Measurements from ENCODE around the gene NCOR1.
"Not testable (repeated sequence)": the region's sequence is repeated elsewhere in the genome, so short reads cannot be mapped to it uniquely, and the experiment has no call there.

The NCOR1 gene

GRCh38 chr17:16215273-16215964 lies at the start of gene NCOR1:
Gene NCOR1 (minus strand): TSS chr17:16215534. CDS start chr17:16194569, 20,965 bp downstream.
- H3K27ac ChIP-seq = peak within 1 kb of the TSS; percentile 93 to 98 (median 97)
- peak within 1 kb of the TSS; percentile 63 to 100 (median 89) for H3K4me3 ChIP-seq

GRCh38 chr17:16262201-16262600 lies 46.9 kb upstream of the NCOR1 start:
- Histone ChIP-seq H3K4me3 (no peak overlapping the region), H3K27ac (no peak overlapping the region)

DNA sequence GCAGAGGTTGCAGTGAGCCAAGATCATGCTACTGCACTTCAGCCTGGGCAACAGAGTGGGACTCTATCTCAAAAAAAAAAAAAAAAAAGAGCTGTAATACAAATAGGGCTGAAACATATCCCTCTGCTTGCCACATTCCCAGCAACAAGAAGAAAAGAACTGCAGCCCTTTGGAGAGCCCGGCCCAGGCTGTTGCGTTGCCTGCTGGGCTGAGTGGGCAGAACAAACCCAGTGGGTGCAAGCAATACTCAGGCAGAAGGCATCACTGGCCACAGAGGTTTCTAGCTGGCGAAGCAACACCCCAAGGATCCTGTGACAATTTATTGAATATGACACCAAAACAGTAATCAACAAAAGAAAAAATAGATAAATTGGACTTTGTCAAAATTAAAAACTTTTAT lies 45.7 kb upstream of the NCOR1 start:
- Histone ChIP-seq H3K4me3 (no peak overlapping the region), H3K27ac (no peak overlapping the region)

- Histone ChIP-seq H3K4me3 (no peak overlapping the region), H3K27ac (no peak overlapping the region)
Observed at GRCh38 chr17:16259926-16260325, 44.6 kb upstream of the NCOR1 start.

- Histone ChIP-seq H3K27ac (no peak overlapping the region), H3K4me3 (no peak overlapping the region)
Observed at GRCh38 chr17:16258901-16259300, 43.6 kb upstream of the NCOR1 start.

- H3K4me3 ChIP-seq = no peak overlapping the region
Observed at GRCh38 chr17:16255481-16255921, 40.2 kb upstream of the NCOR1 start.

DNA sequence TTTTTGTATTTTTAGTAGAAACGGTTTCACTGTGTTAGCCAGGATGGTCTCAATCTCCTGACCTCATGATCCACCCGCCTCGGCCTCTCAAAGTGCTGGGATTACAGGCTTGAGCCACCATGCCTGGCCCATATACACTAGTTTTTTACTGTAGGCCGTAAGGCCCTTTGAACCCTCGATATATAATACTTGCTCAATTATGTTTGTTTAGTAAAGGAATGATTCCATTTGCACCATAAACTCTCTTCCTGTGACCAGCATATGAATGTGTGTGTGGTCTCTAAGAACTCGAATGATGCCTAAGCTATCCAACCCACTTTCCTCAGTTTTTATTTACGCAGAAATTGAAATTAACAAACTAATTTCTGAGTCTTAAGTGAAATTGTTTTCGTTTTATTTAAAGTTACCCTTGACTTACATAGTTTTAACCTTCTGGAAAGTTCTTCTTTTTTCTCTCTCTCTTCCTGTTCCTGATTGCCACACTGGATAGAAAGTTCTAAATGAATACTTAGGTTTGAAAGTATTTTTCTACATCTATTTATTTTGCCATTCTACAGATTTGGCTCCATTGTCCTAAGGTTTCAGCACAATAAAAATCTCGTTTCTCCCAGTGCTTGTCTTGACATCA lies 39.6 kb upstream of the NCOR1 start:
- H3K27ac ChIP-seq = peak overlapping the region in 6 of 21 experiments; percentile 17 to 60 (median 44)
- H3K4me3 ChIP-seq = no peak overlapping the region

More at GRCh38 chr17:16255481-16255921, 40.2 kb upstream of the NCOR1 start:
- peak overlapping the region in 10 of 21 experiments; percentile 7 to 65 (median 32) for H3K27ac ChIP-seq

GRCh38 chr17:16251556-16251955 lies 36.2 kb upstream of the NCOR1 start:
- Histone ChIP-seq H3K4me3 (no peak overlapping the region), H3K27ac (no peak overlapping the region)

- Histone ChIP-seq H3K4me3 (no peak overlapping the region), H3K27ac (no peak overlapping the region)
Observed at GRCh38 chr17:16251043-16251442, 35.7 kb upstream of the NCOR1 start.

DNA sequence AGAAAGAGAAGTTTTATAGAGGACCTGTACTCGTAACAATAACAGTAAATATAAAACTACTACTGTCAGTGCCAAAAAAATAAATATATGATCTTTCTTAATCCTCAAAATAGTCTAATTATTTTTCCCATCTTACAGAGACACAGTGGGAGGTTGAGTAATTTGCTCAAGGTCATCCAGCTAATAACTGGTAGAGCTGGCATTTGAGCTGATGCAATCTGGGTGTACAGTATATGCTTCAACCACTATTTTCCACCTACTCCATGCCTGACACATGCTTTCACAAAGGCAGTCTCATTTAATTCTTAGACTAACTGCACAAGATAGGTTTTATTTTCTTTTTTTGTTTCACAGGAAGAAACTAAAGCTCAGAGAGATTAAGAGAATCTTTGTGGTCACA lies 35.3 kb upstream of the NCOR1 start:
- no peak overlapping the region for H3K27ac ChIP-seq
- no peak overlapping the region for H3K4me3 ChIP-seq

DNA sequence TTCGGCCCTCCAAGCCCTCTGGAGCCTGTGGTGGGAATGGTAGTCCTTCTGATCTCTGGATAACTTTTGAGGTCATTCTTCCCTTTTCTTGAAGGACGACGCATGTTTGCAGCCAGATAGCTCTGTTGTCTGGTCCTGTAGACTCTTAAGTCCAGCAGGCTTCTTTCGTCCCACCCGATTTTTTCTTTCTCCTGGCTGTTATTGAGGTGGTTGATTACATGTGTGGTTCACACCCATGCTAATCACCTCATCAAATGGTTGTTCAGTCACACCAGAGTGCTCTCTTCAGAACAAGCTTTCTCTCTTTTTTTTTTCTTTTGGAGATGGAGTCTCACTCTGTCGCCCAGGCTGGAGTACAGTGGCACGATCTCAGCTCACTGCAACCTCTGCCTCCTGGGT lies 32.3 kb upstream of the NCOR1 start:
- no peak overlapping the region for H3K27ac ChIP-seq

DNA sequence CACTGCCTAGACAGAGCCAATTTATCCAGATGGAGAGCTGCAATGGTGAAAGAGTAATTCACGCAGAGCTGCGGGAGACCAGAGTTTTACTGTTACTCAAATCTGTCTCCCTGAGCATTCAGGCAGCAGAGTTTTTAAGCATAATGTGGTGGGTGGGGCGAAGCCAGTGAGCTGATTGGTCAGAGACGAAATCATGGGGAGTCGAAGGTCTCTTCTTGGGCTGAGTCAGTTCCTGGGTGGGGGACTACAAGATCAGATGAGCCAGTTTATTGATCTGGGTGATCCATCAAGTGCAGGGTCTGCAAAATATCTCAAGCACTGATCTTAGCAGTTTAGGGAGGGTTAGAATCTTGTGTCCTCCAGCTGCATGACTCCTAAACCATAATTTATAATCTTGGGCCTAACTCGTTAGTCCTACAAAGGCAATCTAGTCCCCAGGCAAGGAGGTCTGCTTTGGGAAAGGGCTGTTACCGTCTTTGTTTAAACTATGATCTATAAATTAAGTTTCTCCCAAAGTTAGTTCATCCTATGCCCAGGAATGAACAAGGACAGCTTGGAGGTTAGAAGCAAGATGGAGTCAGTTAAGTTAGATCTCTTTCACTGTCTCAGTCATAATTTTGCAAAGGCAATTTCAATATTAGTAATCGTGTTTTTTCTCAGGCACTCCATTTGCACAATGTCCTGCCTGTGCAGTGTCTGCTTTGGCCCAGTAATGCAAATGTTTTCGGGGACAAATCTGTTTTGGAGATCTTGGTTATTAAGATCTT lies 28.6 kb upstream of the NCOR1 start:
- no peak overlapping the region for H3K4me3 ChIP-seq
- no peak overlapping the region for H3K27ac ChIP-seq

More for the DNA sequence above, 32.3 kb upstream of the NCOR1 start:
- no peak overlapping the region for H3K4me3 ChIP-seq

GRCh38 chr17:16243385-16243784 lies 28.1 kb upstream of the NCOR1 start:
- no peak overlapping the region for H3K4me3 ChIP-seq
- H3K27ac ChIP-seq = no peak overlapping the region

DNA sequence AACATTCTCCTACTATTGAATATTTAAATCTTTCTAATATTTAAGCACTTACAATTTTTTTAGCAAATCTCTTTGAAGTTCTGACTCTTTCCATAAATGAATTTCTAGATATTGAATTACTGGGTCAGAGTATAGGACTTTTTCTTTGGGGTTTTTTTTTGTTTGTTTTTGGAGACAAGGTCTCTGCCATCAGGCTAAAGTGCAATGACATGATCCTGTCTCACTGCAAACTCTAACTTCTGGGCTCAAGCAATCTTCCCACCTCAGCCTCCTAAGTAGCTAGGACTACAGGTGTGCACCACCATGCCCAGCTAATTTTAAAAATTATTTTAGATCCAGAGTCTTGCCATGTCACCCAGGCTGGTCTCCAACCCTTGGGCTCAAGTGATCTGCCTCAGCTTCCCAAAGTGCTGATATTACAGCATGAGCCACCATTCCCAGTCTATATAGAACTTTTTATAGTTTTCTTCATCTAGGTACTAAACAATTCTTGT lies 26.6 kb upstream of the NCOR1 start:
- no peak overlapping the region for H3K4me3 ChIP-seq

DNA sequence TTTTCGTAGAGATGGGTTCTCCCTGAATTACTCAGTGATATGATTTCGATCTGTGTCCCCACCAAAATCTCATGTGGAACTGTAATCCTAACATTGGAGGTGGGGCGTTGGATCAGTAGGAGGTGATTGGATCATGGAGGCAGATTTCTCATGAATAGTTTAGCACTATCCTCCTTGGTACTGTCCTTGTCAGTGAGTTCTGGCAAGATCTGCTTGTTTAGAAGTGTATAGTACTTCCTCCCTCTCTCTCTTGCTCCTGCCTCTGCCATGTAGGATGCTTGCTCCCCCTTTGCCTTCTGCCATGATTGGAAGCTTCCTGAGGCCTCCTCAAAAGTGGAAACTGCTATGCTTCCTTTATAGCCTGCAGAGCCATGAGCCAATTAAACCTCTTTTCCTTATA lies 24.6 kb upstream of the NCOR1 start:
- Histone ChIP-seq H3K4me3 (no peak overlapping the region), H3K27ac (no peak overlapping the region)

More for the DNA sequence above, 26.6 kb upstream of the NCOR1 start:
- no peak overlapping the region for H3K27ac ChIP-seq

DNA sequence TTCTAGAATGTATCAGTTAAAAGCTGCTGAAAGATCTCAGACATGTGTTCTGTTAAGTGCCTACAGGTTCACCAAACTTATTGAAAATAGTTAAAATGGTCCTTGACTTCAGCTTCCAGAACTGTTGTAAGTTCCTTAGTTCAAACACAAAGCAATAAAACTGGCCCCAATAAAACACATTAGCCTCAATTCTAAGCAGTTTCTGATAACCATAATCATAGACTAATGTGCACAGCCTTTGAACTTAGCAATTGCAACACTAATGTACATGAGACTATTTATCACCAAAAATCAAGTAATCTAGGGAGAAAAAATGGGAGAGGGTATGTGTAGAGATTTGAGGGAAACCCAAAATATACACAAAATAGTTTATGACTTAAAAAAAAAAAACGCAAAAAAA lies 17.1 kb upstream of the NCOR1 start:
- H3K4me3 ChIP-seq = no peak overlapping the region
- H3K27ac ChIP-seq = no peak overlapping the region

- H3K27ac ChIP-seq, H3K4me3 ChIP-seq: not testable (repeated sequence)
Observed at GRCh38 chr17:16229912-16230561, 14.7 kb upstream of the NCOR1 start.

GRCh38 chr17:16222406-16222805 lies 7.1 kb upstream of the NCOR1 start:
- no peak overlapping the region for H3K4me3 ChIP-seq
- H3K27ac ChIP-seq = no peak overlapping the region

- Histone ChIP-seq H3K27ac (peak within 1 kb of the TSS; percentile 93 to 98 (median 97)), H3K4me3 (peak within 1 kb of the TSS; percentile 63 to 100 (median 89))
Observed at GRCh38 chr17:16217002-16217635, 1.8 kb upstream of the NCOR1 start, which contains the start of gene PIGL. Gene PIGL (plus strand): TSS chr17:16217210. CDS start chr17:16217227, 17 bp downstream.

Measured in skin epidermis (tissue), 12 donors.